K562 (cell line): ENCODE measurements around the gene ZNF773. TPM values are rescaled to one million over a fixed set of nuclear protein-coding genes. Genes with fewer than 3 reads are reported as not detected.
A peak's percentile ranks its signal among the peaks of the same experiment; 100 is the strongest.

Source experiments
- ATAC-seq: fragments of 200-7000 bp; cut with Tn5 transposase; 3 replicates; pipeline ENCODE4 v1.9.1; 2020; ENCODE audit warnings: moderate library complexity
- BruUV-seq: library from RNA; stranded (reverse); fragments of 400-500 nt; replicated peaks from 2 replicates; lab custom pipeline; 2021; lab: Mats Ljungman, UMichigan
- CTCF ChIA-PET: fragments of 300-600 bp; formaldehyde crosslinking; extraction: SDS; loops from one replicate; lab custom pipeline; 2021; ENCODE audit warnings: low intra/inter-chr PET ratio; lab: Yijun Ruan, JAX
- POLR2A ChIA-PET: fragments of 300-600, 350-650 bp; sonication (Branson Sonifier 250); formaldehyde crosslinking; extraction: SDS; loops from one replicate; lab custom pipeline; 2021; ENCODE audit warnings: antibody characterized with exemption, inconsistent platforms; lab: Yijun Ruan, JAX
- DNase-seq, 4 experiments: peaks; one replicate each; pipeline versions ENCODE4 v3.0.0 to v3.0.0-alpha.2; 2011 to 2018; ENCODE audit warnings: low spot score in 3 of 4, mixed read lengths in 3 of 4; ENCODE audit errors: extremely low read depth in 1 of 4
- FAIRE-seq: peaks from 2 replicates; lab custom pipeline; 2011; peaks lifted over from hg19 to GRCh38; lab: Jason Lieb, UNC
- H2AFZ ChIP-seq: 2 replicates; pipeline ENCODE4 v1.6.0; 2011; ENCODE audit warnings: low read depth, low read length, control low read depth, inconsistent platforms
- H3K27ac ChIP-seq: fragments of 200-600 bp; 3 replicates; pipeline ENCODE4 v1.8.0; 2011; ENCODE audit warnings: low read depth, mild to moderate bottlenecking, control low read depth, inconsistent platforms, low read length, moderate library complexity, mixed read lengths; ENCODE audit errors: extremely low read depth
- H3K27me3 ChIP-seq, 2 experiments: fragments of 300-600 bp in 1 of 2; 2 replicates in 1 of 2; 3 replicates in 1 of 2; pipeline versions ENCODE4 v1.6.0 to v1.8.0; 2011; ENCODE audit warnings: inconsistent platforms in 2 of 2, low read length in 2 of 2, mild to moderate bottlenecking in 1 of 2, mixed read lengths in 1 of 2, moderate library complexity in 1 of 2; ENCODE audit not compliant: control insufficient read depth in 2 of 2, insufficient read depth in 2 of 2
- H3K36me3 ChIP-seq: fragments of 300-600 bp; 3 replicates; pipeline ENCODE4 v1.8.0; 2011; ENCODE audit warnings: mild to moderate bottlenecking, low read length, inconsistent platforms; ENCODE audit not compliant: control insufficient read depth, insufficient read depth
- H3K4me1 ChIP-seq, 2 experiments: fragments of 200-600 bp in 1 of 2; replicated peaks in 1 of 2; 2 replicates in 1 of 2; 3 replicates in 1 of 2; pipeline versions ENCODE4 v1.5.1 to v1.8.0; 2011; ENCODE audit warnings: inconsistent platforms in 2 of 2, low read length in 2 of 2, mild to moderate bottlenecking in 1 of 2, mixed read lengths in 1 of 2, moderate library complexity in 1 of 2; ENCODE audit not compliant: control insufficient read depth in 2 of 2, insufficient read depth in 2 of 2
- H3K4me2 ChIP-seq: 2 replicates; pipeline ENCODE4 v1.6.1; 2011; ENCODE audit warnings: low read length, control low read depth, inconsistent platforms, mixed read lengths; ENCODE audit not compliant: insufficient read depth
- H3K4me3 ChIP-seq: fragments of 200-600 bp; sonication (generic), shearing (Covaris generic); 2 replicates; pipeline ENCODE4 v1.5.1; 2016; ENCODE audit warnings: control low read depth, inconsistent platforms
- H3K79me2 ChIP-seq: fragments of 200-600 bp; 3 replicates; pipeline ENCODE4 v1.8.0; 2011; ENCODE audit warnings: low read length, inconsistent platforms; ENCODE audit not compliant: control insufficient read depth, insufficient read depth
- H3K9ac ChIP-seq, 2 experiments: 2 replicates each; pipeline versions ENCODE4 v1.6.0 to v1.6.1; 2011; ENCODE audit warnings: low read depth in 2 of 2, low read length in 2 of 2, control low read depth in 1 of 2, inconsistent platforms in 1 of 2, mild to moderate bottlenecking in 1 of 2, mixed read lengths in 1 of 2; ENCODE audit not compliant: insufficient read depth in 1 of 2
- H3K9me1 ChIP-seq: one replicate; pipeline ENCODE4 v1.6.0; 2011; ENCODE audit warnings: inconsistent platforms, mild to moderate bottlenecking, low read length, moderate library complexity; ENCODE audit not compliant: control insufficient read depth, insufficient read depth
- H3K9me3 ChIP-seq: replicated peaks from 2 replicates; pipeline ENCODE4 v1.5.1; 2011; ENCODE audit warnings: low read depth, low read length, inconsistent platforms; ENCODE audit not compliant: control insufficient read depth, insufficient read depth
- H4K20me1 ChIP-seq: replicated peaks from 2 replicates; pipeline ENCODE4 v1.6.1; 2011; ENCODE audit warnings: low read length, inconsistent platforms, mixed read lengths; ENCODE audit not compliant: control insufficient read depth, insufficient read depth
- ARID1B ChIP-seq: fragments of 450-650 bp; IDR thresholded peaks from 2 replicates; pipeline ENCODE4 v1.6.1; 2016; ENCODE audit warnings: antibody characterized with exemption, mild to moderate bottlenecking, inconsistent platforms
- FOXK1 ChIP-seq: sonication (generic); formaldehyde crosslinking; IDR thresholded peaks from 2 replicates; pipeline ENCODE4 v1.8.0; 2022; ENCODE audit warnings: missing genetic modification reagents, mild to moderate bottlenecking, borderline replicate concordance
- LEF1 ChIP-seq: fragments of 450-650 bp; IDR thresholded peaks from 2 replicates; pipeline ENCODE4 v1.6.1; 2016; ENCODE audit warnings: mild to moderate bottlenecking
- NFIC ChIP-seq: fragments of 450-650 bp; IDR thresholded peaks from 2 replicates; pipeline ENCODE4 v1.6.1; 2017; ENCODE audit warnings: mild to moderate bottlenecking, inconsistent platforms
- NFIX ChIP-seq: fragments of 250-450 bp; sonication (Bioruptor Pico); IDR thresholded peaks from 2 replicates; pipeline ENCODE4 v1.4.0; 2020; ENCODE audit warnings: low read depth, mild to moderate bottlenecking, moderate library complexity
- POLR2G ChIP-seq: fragments of 200-400 bp; formaldehyde crosslinking; IDR thresholded peaks from 2 replicates; pipeline ENCODE4 v1.6.1; 2017; ENCODE audit warnings: low read depth, mild to moderate bottlenecking, antibody characterized with exemption, low read length, moderate library complexity
- RNF219 ChIP-seq: fragments of 250-450 bp; sonication (Bioruptor Pico); IDR thresholded peaks from 2 replicates; pipeline ENCODE4 v1.5.0; 2022; ENCODE audit warnings: mild to moderate bottlenecking
- STAT5A ChIP-seq: IDR thresholded peaks from 2 replicates; pipeline ENCODE4 v1.6.1; 2012; ENCODE audit warnings: low read length, inconsistent platforms, borderline replicate concordance
- ZBED1 ChIP-seq: IDR thresholded peaks from 2 replicates; pipeline ENCODE4 v1.6.1; 2014
- ZC3H11A ChIP-seq: IDR thresholded peaks from 2 replicates; pipeline ENCODE4 v1.6.1; 2012; ENCODE audit warnings: low read depth, low read length, improper control_type of control experiment
- WGBS: fragments of 100-300 bp; shearing (Covaris generic); methylation state at CpG from one replicate; pipeline ENCODE4 v1.1.6; 2016; ENCODE audit warnings: low coverage, mixed read lengths; ENCODE audit not compliant: insufficient coverage; ENCODE audit errors: missing lambda C conversion rate; 5-methylcytosine and 5-hydroxymethylcytosine counted together
- in situ Hi-C: fragments of 300-500 bp; cut with MboI; formaldehyde crosslinking; loops from 4 replicates; pipeline ENCODE4 v1.15.0; 2018; ENCODE audit warnings: inconsistent platforms, mixed read lengths
- intact Hi-C: fragments of 100-400 bp; cut with micrococcal nuclease; formaldehyde crosslinking; loops from 2 replicates; pipeline ENCODE4 v1.14.2; 2022
- polyA plus RNA-seq, 8 experiments: library from polyadenylated mRNA; depleted of rRNA in 4 of 8; stranded (reverse) in 5 of 8; unstranded in 3 of 8; fragments of >200 nt; fragmentation: Nextera tagmentation in 2 of 8; fragmentation: Illumina TruSeq in 1 of 8; extraction: Ambion mirVana in 2 of 8; extraction: Trizol in 1 of 8; gene quantifications; 2 replicates each; pipeline versions ENCODE4 v1.2.1 to v1.2.3, GENCODE V29; 2011 to 2014; ENCODE audit warnings: inconsistent platforms in 1 of 8, missing spikeins in 1 of 8
- total RNA-seq, 7 experiments: library from RNA; depleted of rRNA in 6 of 7; stranded (reverse); fragments of >200 nt in 6 of 7; fragmentation: Illumina TruSeq in 2 of 7; extraction: Trizol in 2 of 7; gene quantifications; 2 replicates each; pipeline versions ENCODE4 v1.2.1 to v1.2.3, GENCODE V29; 2011 to 2021; ENCODE audit warnings: low replicate concordance in 1 of 7

ZNF773 gene
- total and polyA plus RNA-seq, 9 of the 15 experiments (the other 6 are each of a cell fraction or from before 2014, with no cell fraction given): 0.04 to 2.0 (median 0.45) TPM; not detected in 3

DNA sequence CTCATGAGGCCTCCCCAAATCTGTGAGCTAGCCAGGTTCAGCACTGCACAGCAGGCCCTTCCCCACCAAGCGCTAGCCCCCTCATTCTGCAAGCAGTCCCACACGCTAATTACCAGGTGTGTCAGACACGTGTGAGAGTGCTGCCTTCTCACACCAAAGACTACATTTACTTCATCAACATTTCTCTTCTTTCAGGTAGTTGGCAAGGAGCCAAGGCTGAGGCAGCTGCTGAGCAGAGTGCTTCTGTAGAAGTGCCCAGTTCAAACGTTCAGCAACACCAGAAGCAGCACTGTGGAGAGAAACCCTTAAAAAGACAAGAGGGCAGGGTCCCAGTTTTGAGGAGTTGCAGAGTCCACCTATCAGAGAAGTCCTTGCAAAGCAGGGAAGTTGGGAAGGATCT lies 6.4 kb downstream of the ZNF773 start:
- Histone ChIP-seq H3K9me3 (no peaks in the 10 kb centered on the region), H3K9me1 (no peaks in the 10 kb centered on the region), H2AFZ (no peak overlapping the region), H3K4me1 (no peaks in the 10 kb centered on the region), H3K36me3 (no peaks in the 10 kb centered on the region), H3K4me2 (no peak overlapping the region), H3K27ac (no peak overlapping the region), H3K27me3 (no peaks in the 10 kb centered on the region), H3K9ac (no peak overlapping the region), H4K20me1 (no peaks in the 10 kb centered on the region), H3K4me3 (no peak overlapping the region), H3K79me2 (no peaks in the 10 kb centered on the region)
- TF ChIP-seq ZBED1 (no peak), POLR2G (no peak), ZC3H11A (no peak), STAT5A (no peak), FOXK1 (CRISPR knock-in tag) (no peak), NFIC (peak; percentile 84), NFIX (CRISPR knock-in tag) (peak; percentile 67), LEF1 (no peak), RNF219 (no peak), ARID1B (no peak)
- ATAC-seq: no peak
- no peak for DNase-seq
- ChIA-PET POLR2A (no interaction called here), CTCF (interaction anchor here (0.6 kb wide), 1 partner anchor 775 kb away, joined by 5 read pairs; no protein-coding TSS in a partner anchor)
- in situ Hi-C loops: no loop called here
- 3% methylated on average over 4 of the region's 4 CpGs for WGBS
- FAIRE-seq: peak; percentile 15
- no TSS peak for BruUV-seq
- intact Hi-C loops: no loop called here
